ENCODE data around the gene TMEM151A. TPM values are rescaled to one million over a fixed set of nuclear protein-coding genes. Genes with fewer than 3 reads are reported as not detected.

Gene TMEM151A
- total RNA-seq, 1 donor from 2014 or later: not detected

GRCh38 chr11:66333896-66334604, 42.4 kb downstream of the TMEM151A start:
- Histone ChIP-seq H3K9ac (ENCODE audit: low read depth in 1 of 3, low read length in 3 of 3) (no peak overlapping the region), H3K36me3 (ENCODE audit: control insufficient read depth in 3 of 3, insufficient read depth in 3 of 3, low read length in 3 of 3) (peaks cover 11 to 31% (median 31%) of the 10 kb centered on the region in 3 donors), H3K27me3 (ENCODE audit: control insufficient read depth in 3 of 3, insufficient read depth in 3 of 3, low read length in 3 of 3) (no peaks in the 10 kb centered on the region), H3K9me3 (ENCODE audit: control insufficient read depth in 3 of 3, low read length in 3 of 3) (no peaks in the 10 kb centered on the region), H3K4me3 (ENCODE audit: low read length in 3 of 3) (no peak overlapping the region), H3K27ac (ENCODE audit: low read depth, low read length) (no peak overlapping the region), H3K4me1 (ENCODE audit: control insufficient read depth in 3 of 3, insufficient read depth in 3 of 3, low read length in 3 of 3) (peaks cover 24 to 37% (median 37%) of the 10 kb centered on the region in 3 donors)

GRCh38 chr11:66334605-66335442, 43.1 kb downstream of the TMEM151A start:
- peak overlapping the region in 2 of 3 donors; percentile 73 to 75 for H3K4me3 ChIP-seq (ENCODE audit: low read length in 3 of 3)
- H3K9ac ChIP-seq (ENCODE audit: low read depth in 1 of 3, low read length in 3 of 3): peak overlapping the region; percentile 72 to 89 (median 81)
- H3K36me3 ChIP-seq (ENCODE audit: control insufficient read depth in 3 of 3, insufficient read depth in 3 of 3, low read length in 3 of 3): peaks cover 19 to 37% (median 36%) of the 10 kb centered on the region in 3 donors
- no peaks in the 10 kb centered on the region for H3K9me3 ChIP-seq (ENCODE audit: control insufficient read depth in 3 of 3, low read length in 3 of 3)
- H3K4me1 ChIP-seq (ENCODE audit: control insufficient read depth in 3 of 3, insufficient read depth in 3 of 3, low read length in 3 of 3): peaks cover 24 to 37% (median 35%) of the 10 kb centered on the region in 3 donors
- no peaks in the 10 kb centered on the region for H3K27me3 ChIP-seq (ENCODE audit: control insufficient read depth in 3 of 3, insufficient read depth in 3 of 3, low read length in 3 of 3)
- no peak overlapping the region for H3K27ac ChIP-seq (ENCODE audit: low read depth, low read length)

- H3K4me1 ChIP-seq (ENCODE audit: control insufficient read depth in 3 of 3, insufficient read depth in 3 of 3, low read length in 3 of 3): peaks cover 24 to 37% (median 35%) of the 10 kb centered on the region in 3 donors
- no peaks in the 10 kb centered on the region for H3K27me3 ChIP-seq (ENCODE audit: control insufficient read depth in 3 of 3, insufficient read depth in 3 of 3, low read length in 3 of 3)
- H3K9me3 ChIP-seq (ENCODE audit: control insufficient read depth in 3 of 3, low read length in 3 of 3): no peaks in the 10 kb centered on the region
- peaks cover 27 to 46% (median 45%) of the 10 kb centered on the region in 3 donors for H3K36me3 ChIP-seq (ENCODE audit: control insufficient read depth in 3 of 3, insufficient read depth in 3 of 3, low read length in 3 of 3)
- H3K9ac ChIP-seq (ENCODE audit: low read depth in 1 of 3, low read length in 3 of 3): peak overlapping the region; percentile 72 to 89 (median 81)
- peak overlapping the region; percentile 70 for H3K27ac ChIP-seq (ENCODE audit: low read depth, low read length)
- H3K4me3 ChIP-seq (ENCODE audit: low read length in 3 of 3): peak overlapping the region; percentile 73 to 80 (median 75)
Observed at GRCh38 chr11:66335531-66336233, 44.0 kb downstream of the TMEM151A start.

GRCh38 chr11:66336234-66337102, 44.8 kb downstream of the TMEM151A start, which contains the start of gene RIN1:
Gene RIN1, minus strand, starts transcription at chr11:66336434. Its CDS starts 32 bp downstream, at chr11:66336402.
- Histone ChIP-seq H3K27me3 (ENCODE audit: control insufficient read depth in 3 of 3, insufficient read depth in 3 of 3, low read length in 3 of 3) (no peaks in the 10 kb centered on the region), H3K36me3 (ENCODE audit: control insufficient read depth in 3 of 3, insufficient read depth in 3 of 3, low read length in 3 of 3) (peaks cover 35 to 54% (median 53%) of the 10 kb centered on the region in 3 donors), H3K27ac (ENCODE audit: low read depth, low read length) (peak within 1 kb of the TSS; percentile 70), H3K9me3 (ENCODE audit: control insufficient read depth in 3 of 3, low read length in 3 of 3) (no peaks in the 10 kb centered on the region), H3K9ac (ENCODE audit: low read depth in 1 of 3, low read length in 3 of 3) (peak within 1 kb of the TSS; percentile 72 to 89 (median 81)), H3K4me3 (ENCODE audit: low read length in 3 of 3) (peak within 1 kb of the TSS; percentile 73 to 80 (median 75)), H3K4me1 (ENCODE audit: control insufficient read depth in 3 of 3, insufficient read depth in 3 of 3, low read length in 3 of 3) (peaks cover 24 to 37% (median 35%) of the 10 kb centered on the region in 3 donors)

GRCh38 chr11:66337103-66337899, 45.6 kb downstream of the TMEM151A start:
- peak overlapping the region; percentile 33 to 54 (median 52) for H3K9ac ChIP-seq (ENCODE audit: low read depth in 1 of 3, low read length in 3 of 3)
- no peaks in the 10 kb centered on the region for H3K27me3 ChIP-seq (ENCODE audit: control insufficient read depth in 3 of 3, insufficient read depth in 3 of 3, low read length in 3 of 3)
- H3K4me1 ChIP-seq (ENCODE audit: control insufficient read depth in 3 of 3, insufficient read depth in 3 of 3, low read length in 3 of 3): peaks cover 24 to 37% (median 35%) of the 10 kb centered on the region in 3 donors
- peak overlapping the region; percentile 70 for H3K27ac ChIP-seq (ENCODE audit: low read depth, low read length)
- peak overlapping the region in 1 of 3 donors; percentile 75 for H3K4me3 ChIP-seq (ENCODE audit: low read length in 3 of 3)
- H3K36me3 ChIP-seq (ENCODE audit: control insufficient read depth in 3 of 3, insufficient read depth in 3 of 3, low read length in 3 of 3): peaks cover 42 to 59% (median 56%) of the 10 kb centered on the region in 3 donors
- no peaks in the 10 kb centered on the region for H3K9me3 ChIP-seq (ENCODE audit: control insufficient read depth in 3 of 3, low read length in 3 of 3)

GRCh38 chr11:66338276-66339161, 46.8 kb downstream of the TMEM151A start:
- H3K36me3 ChIP-seq (ENCODE audit: control insufficient read depth in 3 of 3, insufficient read depth in 3 of 3, low read length in 3 of 3): peaks cover 44 to 49% (median 44%) of the 10 kb centered on the region in 3 donors
- H3K9me3 ChIP-seq (ENCODE audit: control insufficient read depth in 3 of 3, low read length in 3 of 3): no peaks in the 10 kb centered on the region
- H3K27me3 ChIP-seq (ENCODE audit: control insufficient read depth in 3 of 3, insufficient read depth in 3 of 3, low read length in 3 of 3): no peaks in the 10 kb centered on the region
- H3K4me1 ChIP-seq (ENCODE audit: control insufficient read depth in 3 of 3, insufficient read depth in 3 of 3, low read length in 3 of 3): peaks cover 28 to 45% (median 38%) of the 10 kb centered on the region in 3 donors
- no peak overlapping the region for H3K27ac ChIP-seq (ENCODE audit: low read depth, low read length)
- H3K4me3 ChIP-seq (ENCODE audit: low read length in 3 of 3): no peak overlapping the region
- H3K9ac ChIP-seq (ENCODE audit: low read depth in 1 of 3, low read length in 3 of 3): peak overlapping the region in 1 of 3 donors; percentile 54

- peaks cover 43 to 47% (median 44%) of the 10 kb centered on the region in 3 donors for H3K36me3 ChIP-seq (ENCODE audit: control insufficient read depth in 3 of 3, insufficient read depth in 3 of 3, low read length in 3 of 3)
Observed at GRCh38 chr11:66339162-66339675, 47.5 kb downstream of the TMEM151A start.

More at GRCh38 chr11:66339162-66339675, 47.5 kb downstream of the TMEM151A start:
- peaks cover 35 to 52% (median 45%) of the 10 kb centered on the region in 3 donors for H3K4me1 ChIP-seq (ENCODE audit: control insufficient read depth in 3 of 3, insufficient read depth in 3 of 3, low read length in 3 of 3)
- no peak overlapping the region for H3K4me3 ChIP-seq (ENCODE audit: low read length in 3 of 3)
- no peaks in the 10 kb centered on the region for H3K9me3 ChIP-seq (ENCODE audit: control insufficient read depth in 3 of 3, low read length in 3 of 3)
- no peak overlapping the region for H3K9ac ChIP-seq (ENCODE audit: low read depth in 1 of 3, low read length in 3 of 3)
- H3K27ac ChIP-seq (ENCODE audit: low read depth, low read length): no peak overlapping the region
- H3K27me3 ChIP-seq (ENCODE audit: control insufficient read depth in 3 of 3, insufficient read depth in 3 of 3, low read length in 3 of 3): no peaks in the 10 kb centered on the region

Data from skeletal muscle tissue (tissue), 4 donors.